ENCODE measurements around the gene SCFD2.
"Not testable (repeated sequence)": the region's sequence is repeated elsewhere in the genome, so short reads cannot be mapped to it uniquely, and the experiment has no call there.

Gene SCFD2

DNA sequence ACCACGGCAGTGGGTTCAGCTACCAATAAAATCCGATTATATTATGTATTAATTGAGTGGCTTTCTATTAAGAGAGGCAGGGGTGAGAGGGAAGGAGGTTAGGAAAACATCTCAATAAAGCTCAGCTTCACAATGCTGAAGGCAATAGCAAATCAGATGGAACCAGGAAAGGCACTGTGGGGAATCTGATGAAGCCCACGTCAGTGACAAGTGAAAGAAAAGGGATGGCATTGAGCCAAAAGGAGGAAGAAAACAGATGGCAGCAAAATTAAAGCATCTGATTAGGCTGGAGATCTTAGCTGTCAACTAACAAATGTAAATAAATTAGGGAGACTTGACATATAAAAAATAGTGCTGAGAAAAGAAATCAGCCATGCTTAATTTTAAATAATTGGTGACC, 322.8 kb downstream of the SCFD2 start:
- DNase-seq: no peak

DNA sequence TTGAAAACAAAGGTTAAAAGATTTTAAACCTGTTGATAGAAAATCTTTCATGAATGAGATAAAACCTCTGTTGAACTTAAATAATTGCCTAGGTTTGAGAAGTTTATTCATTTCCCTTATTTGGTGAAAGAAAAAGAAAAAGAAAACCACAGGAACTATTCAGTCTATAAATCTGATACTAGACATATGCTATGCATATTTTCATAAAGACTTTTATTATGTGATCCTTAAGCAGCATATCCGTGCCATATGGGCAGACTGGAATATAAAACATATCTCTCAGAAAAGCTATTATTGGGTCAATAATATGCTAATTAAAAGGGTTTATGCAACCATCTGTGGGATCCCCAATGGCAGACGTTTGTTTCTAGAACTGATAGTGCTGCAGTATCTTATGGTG, 325.0 kb downstream of the SCFD2 start:
- no peak for DNase-seq

DNA sequence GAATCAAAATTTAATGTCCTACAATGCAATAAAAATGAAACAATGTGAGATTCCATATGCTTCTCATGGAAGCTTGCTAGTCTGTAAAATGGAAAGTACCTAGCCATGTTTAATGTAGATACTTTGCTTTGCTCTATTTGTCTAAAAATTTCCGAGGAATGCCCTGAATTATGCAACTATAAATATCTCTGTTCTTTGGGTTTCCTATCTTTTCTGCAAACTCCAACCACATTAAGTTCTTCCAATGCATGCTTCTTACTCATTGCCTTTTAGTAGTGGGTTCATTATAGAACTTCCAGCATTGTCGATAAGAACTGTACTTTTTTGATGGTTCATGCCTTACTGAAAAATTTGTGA, 325.4 kb downstream of the SCFD2 start:
- DNase-seq: no peak

DNA sequence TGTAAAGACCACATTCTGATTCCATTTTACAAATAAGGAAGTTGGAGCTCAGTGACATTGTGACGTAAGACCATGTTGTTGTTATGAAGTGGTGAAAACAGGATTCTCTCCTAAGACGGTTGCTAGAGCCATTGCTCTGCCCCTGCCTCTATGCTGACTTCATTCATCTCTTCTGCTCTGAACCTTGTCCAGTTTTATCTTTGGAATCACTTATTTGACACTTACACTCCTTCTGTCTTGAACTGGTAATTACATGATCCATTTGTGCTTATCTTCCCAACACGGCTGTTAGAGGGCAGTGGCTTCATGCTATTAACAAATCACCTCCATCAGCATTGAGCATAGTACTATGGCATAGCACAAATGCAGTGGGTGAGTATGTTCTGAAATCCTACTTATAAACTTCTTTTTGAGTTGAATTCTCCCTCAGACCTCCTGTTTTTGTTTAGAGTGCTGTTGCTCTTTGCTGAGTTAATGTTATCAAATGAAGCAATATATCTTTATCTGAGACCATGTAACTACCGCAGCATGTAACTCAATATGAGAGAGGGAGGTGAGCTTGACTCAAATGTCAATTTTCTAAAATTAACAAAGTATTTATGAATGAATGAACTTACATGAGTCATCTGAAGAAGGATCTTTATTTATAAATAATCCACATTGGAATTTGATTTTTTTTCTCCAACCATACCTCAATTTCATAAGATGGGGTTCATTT, 326.0 kb downstream of the SCFD2 start:
- no peak for DNase-seq

DNA sequence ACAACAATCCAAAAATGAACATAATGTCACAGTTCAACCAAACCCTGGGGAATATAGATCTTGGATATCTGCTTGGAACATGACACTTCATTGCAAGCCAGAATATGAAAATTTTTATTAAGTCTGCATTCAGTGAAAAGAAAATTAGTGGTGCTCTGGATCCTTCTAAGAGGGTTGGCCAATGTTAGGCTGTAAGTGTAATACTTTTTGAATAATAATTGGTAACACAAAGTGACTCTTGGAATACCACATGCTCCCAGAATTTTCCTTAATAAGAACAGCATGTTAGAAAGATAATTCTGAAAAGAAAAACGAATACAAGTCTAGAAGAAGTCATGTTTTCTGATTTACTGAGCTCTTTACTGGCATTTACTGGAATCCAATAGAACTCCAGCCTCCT, 328.0 kb downstream of the SCFD2 start:
- DNase-seq: no peak

DNA sequence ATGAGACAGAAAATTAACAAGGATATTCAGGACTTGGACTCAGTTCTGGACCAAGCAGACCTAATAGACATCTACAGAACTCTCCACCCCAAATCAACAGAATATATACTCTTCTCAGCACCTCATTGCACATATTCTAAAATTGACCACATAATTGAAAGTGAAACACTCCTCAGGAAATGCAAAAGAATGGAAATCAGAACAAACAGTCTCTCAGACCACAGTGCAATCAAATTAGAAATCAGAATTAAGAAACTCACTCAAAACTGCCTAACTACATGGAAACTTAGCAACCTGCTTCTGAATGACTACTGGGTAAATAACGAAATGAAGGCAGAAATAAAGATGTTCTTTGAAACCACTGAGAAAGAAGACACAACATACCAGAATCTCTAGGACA, 333.0 kb downstream of the SCFD2 start:
- not testable (repeated sequence) for DNase-seq

DNA sequence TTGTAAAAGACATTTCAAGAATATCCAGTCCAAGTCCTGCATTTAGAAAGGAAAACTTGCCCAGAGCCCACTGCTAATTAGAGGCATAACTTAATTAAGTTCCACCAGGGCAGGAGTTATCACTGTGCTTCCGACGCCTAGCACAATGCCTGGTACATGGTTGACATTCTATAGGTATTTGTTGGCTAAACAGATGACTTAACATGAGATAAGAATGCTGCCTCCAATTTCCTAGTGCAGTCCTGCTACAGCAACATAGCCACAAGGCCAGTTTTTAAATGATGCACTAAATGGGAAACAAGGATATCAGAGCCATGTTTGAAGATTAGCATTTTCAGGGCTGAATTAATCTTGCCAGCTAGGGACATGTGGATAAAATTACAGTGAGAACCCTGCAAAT, 339.6 kb downstream of the SCFD2 start:
- DNase-seq: no peak

DNA sequence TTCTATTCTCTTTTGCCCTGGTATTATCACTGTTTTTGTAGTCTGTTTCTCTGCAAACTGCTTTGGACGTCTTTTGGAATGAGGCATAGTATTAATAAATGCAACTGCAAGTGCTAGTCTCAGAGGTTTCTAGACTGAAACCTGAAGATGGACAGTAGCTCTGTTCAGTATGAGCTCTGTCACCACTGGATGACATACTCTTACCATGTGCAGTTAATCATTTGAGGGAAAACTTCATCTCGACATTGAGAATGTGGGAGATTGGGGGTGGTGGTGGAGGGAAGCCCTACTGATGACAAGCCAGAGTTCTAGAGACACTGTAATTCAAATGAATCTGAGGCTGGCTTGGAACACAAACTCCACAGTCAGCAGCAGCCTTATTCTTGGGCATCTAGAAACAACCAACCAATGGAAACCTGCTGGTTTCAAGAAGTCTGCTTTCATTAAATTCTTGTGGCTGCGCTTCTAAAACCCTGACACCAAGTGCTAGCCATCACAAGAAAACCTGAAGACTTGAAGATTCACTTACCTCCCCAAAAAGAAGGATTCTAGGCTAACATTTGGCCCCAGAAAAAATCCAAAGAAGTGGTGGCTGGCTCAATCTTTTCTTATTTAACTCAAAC, 342.1 kb downstream of the SCFD2 start:
- no peak for DNase-seq

DNA sequence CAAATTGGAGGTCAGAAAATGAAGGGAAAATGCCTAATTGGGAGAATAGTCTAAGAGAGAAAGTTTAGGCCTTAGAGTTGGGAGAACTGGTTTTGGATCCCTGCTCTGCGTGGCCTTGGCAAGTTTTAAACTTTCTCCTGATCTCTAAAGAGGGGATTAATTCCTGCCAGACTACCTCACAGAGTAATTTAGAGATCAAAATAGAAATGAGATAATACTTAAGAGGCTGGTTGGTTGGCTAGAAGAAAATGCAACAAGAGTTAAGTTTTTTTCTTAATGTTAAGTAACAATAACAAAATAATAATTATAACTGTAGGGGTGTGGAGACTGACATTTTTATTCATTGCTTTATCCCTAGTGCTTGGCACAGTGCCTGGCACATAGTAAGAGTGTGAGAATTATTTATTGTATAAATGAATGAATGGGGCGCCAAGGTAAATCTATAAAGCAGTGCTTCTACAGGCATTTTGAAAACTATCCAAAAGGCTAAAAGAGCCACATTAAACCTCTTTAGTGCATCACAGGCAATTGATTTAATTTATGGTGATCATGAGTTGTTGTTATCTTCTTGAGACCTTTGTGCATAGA, 343.3 kb downstream of the SCFD2 start:
- DNase-seq: no peak

DNA sequence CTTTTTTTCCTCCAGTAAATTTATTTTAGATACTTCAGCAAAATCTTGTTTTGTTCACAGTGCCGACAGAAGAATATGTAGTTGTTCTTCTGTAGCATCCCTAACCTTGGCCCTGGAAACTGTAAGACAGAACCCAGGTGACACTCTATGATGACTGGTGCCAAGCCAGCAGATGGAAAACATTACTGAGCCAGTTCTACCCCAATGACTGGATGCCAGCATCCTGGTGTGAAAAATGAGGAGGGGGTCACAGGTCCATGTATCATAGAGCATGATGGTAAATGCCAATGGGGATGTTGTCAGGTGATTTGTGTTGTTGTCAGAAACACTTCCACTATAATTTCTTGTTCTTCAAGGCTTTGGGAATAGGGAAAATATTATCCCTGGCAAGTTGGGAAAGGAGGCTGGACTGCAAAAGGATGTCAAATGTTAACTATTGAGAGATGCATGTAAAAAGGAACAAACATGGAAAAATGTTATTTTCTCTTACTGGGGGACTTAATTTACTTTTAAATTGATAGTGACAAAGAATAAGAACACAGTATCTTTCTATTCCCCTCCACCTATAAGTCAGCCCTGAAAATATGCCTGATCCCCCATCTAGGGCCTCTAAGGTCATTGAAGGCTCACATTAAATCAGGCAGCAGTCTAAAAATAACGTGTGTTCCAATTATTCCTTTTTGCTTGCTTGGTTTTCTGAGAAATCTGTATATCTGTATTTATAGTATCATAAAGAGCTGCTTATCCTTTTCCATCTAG, 343.9 kb downstream of the SCFD2 start:
- DNase-seq: no peak

DNA sequence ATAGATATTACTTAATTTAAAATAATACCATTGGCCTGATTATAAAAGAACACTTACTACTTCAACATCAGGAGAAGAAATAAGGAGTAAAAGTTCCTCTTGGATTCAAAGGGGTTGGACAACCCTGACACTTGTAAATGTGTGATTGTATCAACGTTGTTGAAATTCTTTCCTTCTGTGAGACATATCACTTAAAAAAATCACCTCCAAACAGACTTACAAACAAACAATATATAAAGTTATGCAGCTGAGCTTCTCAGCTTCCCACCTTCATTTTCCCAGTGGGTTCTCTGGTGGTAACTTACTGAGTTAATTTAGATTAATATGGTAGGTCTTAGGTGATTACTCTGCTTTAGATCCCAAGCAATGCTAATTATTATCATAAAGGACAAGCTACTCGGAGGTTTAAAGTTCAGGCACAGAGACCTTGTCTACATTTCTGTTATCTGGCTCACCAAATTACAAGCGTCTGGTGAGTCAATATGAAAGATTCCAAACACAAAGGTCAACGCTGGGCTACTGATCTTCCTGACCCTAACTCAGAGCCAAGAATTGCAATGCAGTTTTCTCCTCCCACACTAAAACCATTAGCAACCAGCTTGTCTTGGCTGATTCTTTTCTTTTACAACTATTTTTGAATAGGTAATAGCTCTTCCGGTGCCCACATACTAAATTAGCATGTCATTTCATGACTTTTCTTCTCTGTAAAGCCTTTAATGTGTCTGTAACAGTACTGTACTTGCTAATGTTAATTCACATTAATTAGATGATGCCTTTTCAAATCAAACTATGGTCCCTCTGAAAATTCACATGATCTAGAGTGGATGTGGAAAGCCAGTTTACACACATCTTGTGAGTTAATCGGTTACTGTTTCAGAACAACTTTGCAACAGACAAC, 346.1 kb downstream of the SCFD2 start:
- no peak for DNase-seq

DNA sequence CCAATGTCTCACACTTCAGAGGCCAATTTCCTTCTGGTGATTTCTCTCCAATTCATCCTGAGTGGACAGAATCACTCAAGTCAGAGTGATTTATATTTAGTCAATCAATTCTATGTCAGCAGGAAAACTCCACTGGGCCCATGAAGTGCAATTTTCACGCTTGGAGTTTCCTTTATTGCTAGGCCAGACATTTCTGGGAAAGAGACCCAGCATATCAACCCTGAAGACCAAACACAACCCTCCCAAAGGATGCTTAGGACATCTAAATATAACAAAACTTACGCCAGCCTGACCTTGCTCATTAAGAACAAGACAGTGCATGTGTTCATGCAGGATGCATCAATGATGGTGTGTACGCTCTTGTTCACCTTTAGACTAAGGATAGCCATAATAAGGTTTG, 347.4 kb downstream of the SCFD2 start:
- no peak for DNase-seq

DNA sequence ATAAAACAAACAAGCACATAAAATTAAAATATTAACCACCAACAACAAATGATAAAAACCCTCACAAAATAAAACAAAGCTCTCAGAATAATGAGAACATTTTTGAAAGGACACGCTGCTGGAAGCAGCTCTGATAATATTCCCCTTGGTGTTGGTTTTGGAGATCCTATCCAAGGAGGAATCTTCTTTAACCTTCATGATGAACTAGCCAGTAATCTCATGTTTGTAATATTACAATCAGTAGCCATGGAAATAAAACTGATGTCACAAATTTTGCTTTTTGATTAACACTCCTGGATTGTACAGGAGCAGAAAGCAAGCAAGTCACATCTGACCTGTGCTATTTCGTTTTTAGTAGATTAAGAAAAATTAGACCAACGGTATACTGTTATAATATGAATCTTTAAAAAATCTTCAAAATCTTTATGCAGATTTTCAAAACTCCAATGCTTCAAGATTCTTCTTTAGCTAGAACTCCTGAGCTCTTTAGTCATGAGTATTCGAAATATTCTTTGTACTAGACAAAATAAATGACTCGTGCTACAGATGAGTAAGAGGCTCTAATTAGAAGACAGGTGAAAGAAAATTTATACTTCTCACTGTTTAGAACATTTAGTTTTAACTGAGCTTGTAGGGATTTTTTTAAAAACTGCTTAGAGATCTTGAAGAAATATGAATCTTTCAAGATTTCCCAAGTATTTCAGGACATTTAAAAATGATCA, 349.6 kb downstream of the SCFD2 start:
- DNase-seq: no peak

DNA sequence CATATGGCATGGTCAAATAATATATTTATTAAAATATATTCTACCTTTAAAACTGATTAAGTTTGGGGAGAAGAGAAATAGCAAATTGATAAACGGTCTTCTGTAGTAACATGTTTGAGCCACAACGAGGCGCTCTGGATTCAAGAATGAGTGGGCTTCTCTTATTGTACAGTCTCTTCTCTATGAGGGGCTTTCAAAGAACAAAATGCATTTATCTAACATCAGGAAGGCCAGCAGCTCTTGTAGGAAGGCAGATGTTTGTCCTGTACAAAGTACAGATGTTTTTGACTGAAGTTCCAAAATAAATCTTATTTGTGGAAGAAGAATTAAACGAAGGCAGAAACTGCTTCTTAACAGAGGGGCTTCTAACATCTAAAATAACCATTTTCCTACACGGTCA, 350.2 kb downstream of the SCFD2 start:
- DNase-seq: peak; percentile 4

DNA sequence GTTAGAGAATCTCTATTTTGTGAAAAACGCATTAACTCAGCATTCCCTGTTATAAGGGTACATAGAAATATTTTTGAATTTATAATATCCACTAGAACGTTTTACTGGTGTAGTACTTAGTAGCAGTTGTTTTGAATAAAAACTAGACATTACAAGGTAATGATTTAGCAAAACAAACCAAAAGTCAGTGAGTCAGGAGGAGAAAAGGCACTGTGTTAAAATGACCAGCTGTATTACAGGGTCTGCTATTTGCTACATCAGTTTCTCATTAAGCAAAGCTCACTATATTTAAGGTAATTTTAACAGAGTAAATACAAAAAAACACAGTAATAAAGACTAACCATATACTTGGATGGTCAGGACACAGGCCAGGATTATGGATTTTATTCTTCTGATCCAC, 351.0 kb downstream of the SCFD2 start:
- DNase-seq: no peak

DNA sequence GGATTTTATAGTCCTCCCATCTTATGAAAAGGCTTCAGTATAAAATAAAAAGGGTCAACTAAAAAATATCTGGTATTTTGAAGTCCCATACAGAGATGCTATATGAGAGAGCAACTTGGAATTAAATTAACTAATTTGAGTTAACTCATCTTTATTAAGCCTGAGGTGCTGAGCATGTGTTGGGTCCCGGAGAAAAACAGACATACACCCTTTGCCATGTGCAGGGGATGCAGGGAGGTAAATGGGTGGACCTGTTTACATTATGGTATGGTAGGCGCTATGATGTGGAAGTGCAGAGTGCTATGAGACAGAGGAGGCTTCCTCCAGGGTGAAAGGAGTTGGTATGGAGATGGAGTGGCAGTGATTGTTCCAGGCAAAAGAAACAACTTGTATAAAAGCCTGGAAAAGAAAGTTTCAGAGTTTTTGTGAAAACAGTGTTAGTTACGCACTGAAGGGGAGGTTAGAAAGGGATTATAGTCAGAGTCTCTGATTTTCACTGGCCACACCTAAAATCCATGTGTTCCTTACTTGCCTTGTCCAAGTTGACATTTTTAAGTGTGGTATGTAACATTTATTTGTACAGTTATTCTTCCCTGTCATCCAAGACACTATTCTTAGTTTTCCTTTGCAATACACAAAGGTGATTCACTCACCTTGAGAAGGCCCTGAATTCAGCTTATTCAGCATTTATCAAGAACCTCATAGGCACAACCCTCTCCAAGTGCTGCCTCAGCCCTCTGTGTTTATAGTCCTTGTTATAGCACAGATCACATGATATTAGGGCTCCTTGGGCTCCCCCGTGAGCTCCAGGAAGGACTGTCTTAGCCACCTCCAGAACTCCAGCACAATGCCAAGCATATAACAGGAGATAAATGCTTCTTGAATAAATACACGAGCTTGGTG, 351.7 kb downstream of the SCFD2 start:
- DNase-seq: no peak

DNA sequence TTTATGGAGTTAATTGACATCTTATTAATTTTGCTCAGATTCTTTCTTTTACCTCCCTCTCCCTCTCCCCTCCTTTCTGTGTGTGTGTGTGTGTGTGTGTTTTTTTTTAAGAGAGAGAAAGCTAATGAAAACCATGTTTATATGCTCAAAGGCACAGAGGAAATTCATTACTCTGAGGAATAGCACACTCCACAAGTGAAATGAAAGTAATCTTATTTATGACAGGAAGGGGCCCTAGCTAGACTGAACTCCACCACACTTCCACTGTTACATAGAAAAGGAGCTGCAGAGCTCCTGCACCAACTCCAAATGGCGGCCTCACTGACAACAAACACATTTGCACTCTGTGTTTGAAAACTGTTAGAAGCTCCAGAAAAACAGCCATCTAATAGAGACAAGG, 353.1 kb downstream of the SCFD2 start:
- peak; percentile 27 for DNase-seq

DNA sequence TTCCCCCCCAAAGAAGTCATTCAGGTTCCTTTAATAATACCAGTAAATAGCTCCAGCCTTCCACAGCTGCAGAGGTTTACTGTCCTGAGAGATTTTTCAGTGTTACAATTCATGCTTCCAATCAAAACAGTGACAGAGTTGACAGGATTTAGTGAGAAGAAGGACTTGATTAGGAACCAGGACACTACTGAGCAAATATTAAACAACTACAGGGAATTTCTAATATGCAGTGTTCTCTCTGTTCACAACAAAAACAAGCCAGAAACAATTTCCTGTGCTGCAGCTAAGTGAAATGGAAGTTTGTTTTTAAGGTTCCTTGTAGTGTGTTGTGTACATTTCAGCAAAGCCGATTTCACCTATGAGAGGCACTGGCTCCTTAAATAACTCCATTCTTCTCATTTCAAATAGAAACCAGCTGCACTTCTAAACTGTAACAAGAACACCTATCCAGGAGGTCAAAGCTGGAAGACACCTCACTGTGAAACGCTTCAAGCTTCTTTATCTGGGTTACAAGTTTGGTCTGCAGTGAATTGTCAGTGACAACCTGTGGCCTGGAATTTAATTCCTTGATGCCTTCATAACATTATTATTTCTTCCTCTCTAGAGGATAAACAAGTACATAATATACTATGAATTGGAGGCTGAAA, 354.5 kb downstream of the SCFD2 start:
- no peak for DNase-seq

DNA sequence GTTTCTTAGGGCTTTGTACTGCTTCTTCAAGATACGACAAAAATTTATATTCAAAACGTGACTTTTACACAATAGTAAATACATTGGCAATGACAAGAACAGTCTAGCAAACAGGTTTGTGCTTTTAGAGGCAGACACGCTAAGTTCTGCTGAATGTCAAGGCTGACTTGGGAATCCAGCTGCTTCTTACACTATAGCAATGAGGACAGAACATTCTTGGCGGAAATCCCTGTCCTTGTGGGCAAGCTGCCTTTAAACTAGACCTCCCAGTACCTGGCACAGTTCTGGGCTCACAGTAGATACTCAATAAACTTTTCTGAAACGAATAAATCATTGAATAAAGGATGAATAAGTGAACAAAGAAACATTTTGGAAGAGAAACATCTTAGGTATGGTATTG, 355.5 kb downstream of the SCFD2 start:
- no peak for DNase-seq

DNA sequence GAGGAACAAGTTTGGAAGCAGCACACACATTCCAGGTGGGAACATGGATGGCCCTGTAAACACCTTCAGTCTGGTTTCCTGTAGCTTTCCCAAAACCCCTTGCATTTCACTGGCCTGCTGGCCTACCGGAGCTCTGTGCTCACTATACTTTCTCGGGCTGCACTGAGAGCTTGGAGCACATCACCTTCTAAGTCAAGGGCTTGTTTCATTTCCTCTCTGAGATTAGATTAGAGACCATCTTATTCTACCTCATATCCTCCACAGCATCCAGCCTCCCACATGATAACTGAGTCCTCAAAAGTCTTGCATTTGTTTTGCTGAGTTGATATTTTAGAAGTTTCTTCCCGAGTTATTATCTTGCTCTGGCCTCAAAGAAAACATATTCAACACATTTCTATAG, 356.0 kb downstream of the SCFD2 start:
- no peak for DNase-seq

DNA sequence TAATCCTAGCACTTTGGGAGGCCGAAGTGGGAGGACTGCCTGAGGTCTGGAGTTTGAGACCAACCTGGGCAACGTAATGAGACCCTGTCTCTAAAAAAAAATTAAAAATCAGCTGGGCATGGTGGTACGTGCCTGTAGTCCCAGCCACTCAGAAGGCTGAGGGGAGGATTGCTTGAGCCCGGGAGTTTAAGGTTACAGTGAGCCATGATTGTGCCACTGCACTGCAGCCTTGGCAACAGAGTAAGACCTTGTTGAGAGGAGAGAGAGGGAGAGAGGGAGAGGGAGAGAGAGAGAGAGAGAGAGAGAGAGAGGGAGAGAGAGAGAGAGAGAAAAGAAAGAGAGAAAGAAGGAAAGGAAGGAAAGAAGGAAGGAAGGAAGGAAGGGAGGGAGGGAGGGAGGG, 358.8 kb downstream of the SCFD2 start:
- no peak for DNase-seq
